Measurements from ENCODE around the gene LRRC15. TPM values are rescaled to one million over a fixed set of nuclear protein-coding genes. Genes with fewer than 3 reads are reported as not detected.

Gene LRRC15
- total and polyA plus RNA-seq, 2 donors from 2014 or later = 0.09 to 0.63 TPM

GRCh38 chr3:194373899-194374298 lies 4.4 kb upstream of the LRRC15 start:
- no peak for TF ChIP-seq CTCF (IDR thresholded peaks at IDR 0.05; ENCODE audit: borderline replicate concordance, extremely low read depth, insufficient read depth)
- H3K4me1 ChIP-seq (ENCODE audit: control insufficient read depth in 2 of 3, insufficient read depth in 2 of 3, low read depth in 1 of 3, low read length in 3 of 3) = no peaks in the 10 kb centered on the region
- H3K9ac ChIP-seq (ENCODE audit: low read length in 3 of 3) = no peak overlapping the region
- FAIRE-seq (no peak), DNase-seq (peak in 1 of 5 donors; percentile 35)
- H3K36me3 ChIP-seq (ENCODE audit: control insufficient read depth in 2 of 3, insufficient read depth in 3 of 3, low read length in 3 of 3) = no peaks in the 10 kb centered on the region
- no peak overlapping the region for H3K27ac ChIP-seq (ENCODE audit: low read depth in 2 of 2, low read length in 2 of 2)
- H3K27me3 ChIP-seq (ENCODE audit: control insufficient read depth, insufficient read depth, low read length) = no peaks in the 10 kb centered on the region
- H3K9me3 ChIP-seq (ENCODE audit: control insufficient read depth in 2 of 3, insufficient read depth in 1 of 3, low read length in 3 of 3) = no peaks in the 10 kb centered on the region
- intact Hi-C loops (cut with DNase I) = no loop called here
- no peak overlapping the region for H3K4me3 ChIP-seq (ENCODE audit: low read length in 3 of 3)

GRCh38 chr3:194373028-194373427 lies 3.5 kb upstream of the LRRC15 start:
- Histone ChIP-seq H3K9ac (ENCODE audit: low read length in 3 of 3) (no peak overlapping the region), H3K27me3 (ENCODE audit: control insufficient read depth, insufficient read depth, low read length) (no peaks in the 10 kb centered on the region), H3K4me3 (ENCODE audit: low read length in 3 of 3) (no peak overlapping the region), H3K36me3 (ENCODE audit: control insufficient read depth in 2 of 3, insufficient read depth in 3 of 3, low read length in 3 of 3) (no peaks in the 10 kb centered on the region), H3K27ac (ENCODE audit: low read depth in 2 of 2, low read length in 2 of 2) (no peak overlapping the region), H3K9me3 (ENCODE audit: control insufficient read depth in 2 of 3, insufficient read depth in 1 of 3, low read length in 3 of 3) (no peaks in the 10 kb centered on the region), H3K4me1 (ENCODE audit: control insufficient read depth in 2 of 3, insufficient read depth in 2 of 3, low read depth in 1 of 3, low read length in 3 of 3) (no peaks in the 10 kb centered on the region)
- FAIRE-seq (no peak), DNase-seq (peak in 1 of 5 donors; percentile 32)
- intact Hi-C loops (cut with DNase I) = no loop called here
- no peak for TF ChIP-seq CTCF (IDR thresholded peaks at IDR 0.05; ENCODE audit: borderline replicate concordance, extremely low read depth, insufficient read depth)

GRCh38 chr3:194370753-194371152 lies 1.2 kb upstream of the LRRC15 start:
- Histone ChIP-seq H3K9me3 (ENCODE audit: control insufficient read depth in 2 of 3, insufficient read depth in 1 of 3, low read length in 3 of 3) (no peaks in the 10 kb centered on the region), H3K27me3 (ENCODE audit: control insufficient read depth, insufficient read depth, low read length) (no peaks in the 10 kb centered on the region), H3K27ac (ENCODE audit: low read depth in 2 of 2, low read length in 2 of 2) (no peak overlapping the region), H3K9ac (ENCODE audit: low read length in 3 of 3) (no peak overlapping the region), H3K4me1 (ENCODE audit: control insufficient read depth in 2 of 3, insufficient read depth in 2 of 3, low read depth in 1 of 3, low read length in 3 of 3) (no peaks in the 10 kb centered on the region), H3K36me3 (ENCODE audit: control insufficient read depth in 2 of 3, insufficient read depth in 3 of 3, low read length in 3 of 3) (no peaks in the 10 kb centered on the region), H3K4me3 (ENCODE audit: low read length in 3 of 3) (no peak overlapping the region)
- FAIRE-seq (no peak), DNase-seq (peak in 1 of 5 donors; percentile 17)
- intact Hi-C loops (cut with DNase I) = no loop called here
- TF ChIP-seq CTCF (IDR thresholded peaks at IDR 0.05; ENCODE audit: borderline replicate concordance, extremely low read depth, insufficient read depth) = no peak

- no peak for TF ChIP-seq CTCF (IDR thresholded peaks at IDR 0.05; ENCODE audit: borderline replicate concordance, extremely low read depth, insufficient read depth)
- DNase-seq (no peak), FAIRE-seq (no peak)
- Histone ChIP-seq H3K36me3 (ENCODE audit: control insufficient read depth in 2 of 3, insufficient read depth in 3 of 3, low read length in 3 of 3) (no peaks in the 10 kb centered on the region), H3K4me3 (ENCODE audit: low read length in 3 of 3) (no peak overlapping the region), H3K27ac (ENCODE audit: low read depth in 2 of 2, low read length in 2 of 2) (no peak overlapping the region), H3K9me3 (ENCODE audit: control insufficient read depth in 2 of 3, insufficient read depth in 1 of 3, low read length in 3 of 3) (no peaks in the 10 kb centered on the region), H3K4me1 (ENCODE audit: control insufficient read depth in 2 of 3, insufficient read depth in 2 of 3, low read depth in 1 of 3, low read length in 3 of 3) (no peaks in the 10 kb centered on the region), H3K9ac (ENCODE audit: low read length in 3 of 3) (no peak overlapping the region), H3K27me3 (ENCODE audit: control insufficient read depth, insufficient read depth, low read length) (no peaks in the 10 kb centered on the region)
- intact Hi-C loops (cut with DNase I) = no loop called here
Measured at GRCh38 chr3:194368918-194369317, 625 bp downstream of the LRRC15 start.
